HG02588 (cell line): ENCODE results near the gene RAC3.
"Not testable (repeated sequence)": the region's sequence is repeated elsewhere in the genome, so short reads cannot be mapped to it uniquely, and the experiment has no call there.

Experiments used
- ATAC-seq: cut with Tn5 transposase; IDR thresholded peaks from one replicate; pipeline ENCODE4 v1.9.1; 2021; ENCODE audit warnings: mild to moderate bottlenecking, moderate library complexity; ENCODE audit not compliant: unreplicated experiment

The RAC3 gene

DNA sequence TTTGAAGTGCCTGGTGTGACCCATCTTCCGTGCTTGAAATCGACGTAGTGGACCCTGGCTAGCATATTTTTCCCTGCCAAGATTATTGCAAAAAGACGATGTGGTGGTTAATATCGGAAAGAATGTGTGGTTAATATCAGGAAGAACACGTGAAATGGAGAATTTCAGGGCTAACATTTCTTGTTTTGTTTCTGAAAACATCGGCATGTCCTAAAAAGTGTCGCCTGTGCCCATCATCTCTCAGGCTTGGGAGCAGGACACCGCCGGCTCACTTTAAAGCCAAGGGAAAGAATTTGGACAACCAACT is 6.4 kb downstream of the RAC3 start:
- ATAC-seq: no peak

DNA sequence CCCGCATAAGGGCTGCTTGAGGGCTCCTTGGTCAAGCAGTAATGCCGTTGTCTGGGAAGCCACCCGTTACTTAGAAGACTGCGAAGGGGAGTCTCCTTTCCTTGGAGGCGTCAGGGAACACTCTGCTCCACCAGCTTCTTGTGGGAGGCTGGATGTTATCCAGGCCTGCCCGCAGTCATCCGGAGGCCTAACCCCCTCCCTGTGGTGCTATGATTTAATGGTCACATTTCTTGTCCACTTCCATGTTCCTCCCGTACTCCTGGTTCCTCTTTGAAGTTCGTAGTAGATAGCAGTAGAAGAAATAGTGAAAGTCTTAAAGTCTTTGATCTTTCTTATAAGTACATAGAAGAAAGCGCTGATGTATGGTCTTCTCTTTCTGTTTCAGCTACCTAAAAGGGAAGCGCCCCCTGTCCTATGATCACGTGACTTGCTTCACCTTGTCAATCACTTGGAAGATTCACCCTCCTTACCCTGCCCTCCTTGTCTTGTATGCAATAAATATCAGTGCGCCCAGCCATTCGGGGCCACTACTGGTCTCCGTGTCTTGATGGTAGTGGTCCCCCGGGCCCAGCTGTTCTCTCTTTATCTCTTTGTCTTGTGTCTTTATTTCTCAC is 7.4 kb downstream of the RAC3 start:
- not testable (repeated sequence) for ATAC-seq

- ATAC-seq: no peak
Observed at GRCh38 chr17:82039695-82040299, 8.3 kb downstream of the RAC3 start.

GRCh38 chr17:82041144-82041814 is 9.8 kb downstream of the RAC3 start:
- no peak for ATAC-seq

DNA sequence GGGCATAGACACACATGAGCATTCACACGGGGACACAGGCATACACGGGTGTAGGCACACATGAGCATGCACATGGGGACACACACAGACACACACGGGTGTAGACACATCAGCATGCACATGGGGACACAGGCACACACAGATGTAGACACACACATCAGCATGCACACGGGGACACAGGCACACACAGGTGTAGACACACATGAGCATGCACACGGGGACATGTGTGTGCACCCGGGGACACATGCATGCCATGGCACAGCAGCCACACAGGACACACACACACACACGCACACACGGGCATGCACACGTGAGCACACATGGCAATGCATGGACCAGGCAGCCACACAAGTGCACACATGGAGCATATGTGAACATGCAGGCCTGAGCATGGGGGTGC is 11.2 kb downstream of the RAC3 start:
- no peak for ATAC-seq

DNA sequence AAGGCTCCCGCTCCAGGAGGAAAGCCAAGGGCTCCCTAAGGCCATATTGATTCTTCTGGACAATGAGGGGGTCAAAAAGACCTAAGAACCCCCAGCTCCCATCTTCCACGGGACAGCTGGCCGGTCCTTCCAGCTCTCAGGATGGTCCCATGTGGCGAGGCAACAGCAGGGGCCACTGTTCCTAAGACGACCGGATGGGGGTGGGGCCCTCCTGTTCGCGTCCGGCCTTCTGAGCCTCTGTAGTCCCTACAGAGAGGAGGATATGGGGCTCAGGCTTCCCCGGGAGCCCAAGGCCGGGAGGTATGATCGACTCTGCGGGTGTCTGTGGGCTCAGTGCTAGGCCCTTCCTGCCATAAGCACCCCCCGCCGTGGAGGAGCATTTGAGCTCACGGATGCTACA is 12.0 kb downstream of the RAC3 start:
- ATAC-seq: no peak

GRCh38 chr17:82045936-82046484 is 14.5 kb downstream of the RAC3 start:
- ATAC-seq: no peak

DNA sequence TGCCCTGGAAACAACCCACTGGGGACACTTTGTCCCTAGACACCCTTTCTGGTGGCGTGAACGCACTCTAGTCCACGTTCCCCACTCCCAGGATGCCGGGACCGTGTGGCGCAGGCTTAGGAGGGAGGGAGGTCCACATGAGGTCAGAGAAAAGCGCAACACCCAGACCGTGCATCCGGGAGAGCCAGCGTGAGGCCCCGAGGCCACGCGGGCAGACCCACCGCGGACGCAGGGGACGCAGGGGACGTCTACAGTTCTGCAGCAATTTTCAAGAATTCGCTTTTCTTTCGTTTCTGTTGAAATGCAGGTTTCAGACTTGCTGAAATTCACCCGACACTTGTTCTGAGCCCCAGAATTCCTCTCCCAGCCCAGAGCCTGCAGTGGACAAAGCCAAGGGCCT is 15.4 kb downstream of the RAC3 start:
- ATAC-seq: no peak

DNA sequence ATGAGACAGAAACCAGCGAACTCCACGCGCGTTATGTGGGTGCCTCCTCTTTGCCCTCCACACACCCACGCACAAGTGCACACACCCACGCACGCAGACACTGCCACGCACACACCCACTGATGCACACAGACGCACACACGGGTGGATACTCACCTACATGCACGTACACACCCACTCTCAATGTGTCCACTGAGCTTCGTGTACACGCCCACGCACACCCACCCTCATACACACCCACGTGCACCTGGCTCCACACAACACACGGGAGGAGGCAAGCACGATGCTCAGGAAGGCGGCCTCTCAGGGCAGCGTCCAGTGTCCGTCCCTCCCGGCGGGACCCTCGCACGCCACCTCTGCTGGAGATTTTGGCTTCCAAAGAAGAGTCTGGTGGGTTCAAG is 15.9 kb downstream of the RAC3 start:
- no peak for ATAC-seq

DNA sequence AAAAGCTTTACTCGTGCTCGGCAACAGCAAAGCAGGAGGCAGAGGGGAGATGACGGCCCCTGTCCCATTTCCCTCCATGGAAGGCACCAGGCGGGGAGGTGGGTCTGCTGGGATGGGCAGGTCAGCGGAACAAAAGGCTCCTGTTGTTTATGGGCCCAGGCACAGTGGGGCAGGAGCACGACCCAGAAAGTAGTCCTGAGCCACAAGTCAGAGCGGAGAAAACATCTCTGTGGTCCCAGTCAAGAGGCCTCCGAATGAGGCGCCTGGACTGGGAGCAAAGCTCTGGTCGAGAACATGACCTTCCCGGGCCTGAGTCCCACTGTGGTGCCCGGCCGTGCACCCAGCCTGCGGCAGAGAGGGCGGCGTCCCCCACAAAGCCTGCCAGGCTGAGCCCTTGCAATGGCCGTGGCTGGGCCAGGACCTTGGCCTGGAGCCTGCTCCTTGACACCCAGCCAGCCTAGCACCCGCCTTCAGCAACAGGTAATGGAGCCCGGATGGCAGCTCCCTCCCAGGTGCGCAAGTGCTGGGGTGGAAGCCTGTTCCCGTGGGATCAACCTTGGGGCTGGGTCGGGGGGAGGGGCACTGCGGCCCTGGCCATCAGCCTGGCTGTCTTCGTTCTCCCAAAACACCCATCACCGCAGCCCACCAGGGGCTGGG is 16.6 kb downstream of the RAC3 start:
- ATAC-seq: no peak

- ATAC-seq: no peak
Observed at GRCh38 chr17:82048571-82048971, 17.1 kb downstream of the RAC3 start.

DNA sequence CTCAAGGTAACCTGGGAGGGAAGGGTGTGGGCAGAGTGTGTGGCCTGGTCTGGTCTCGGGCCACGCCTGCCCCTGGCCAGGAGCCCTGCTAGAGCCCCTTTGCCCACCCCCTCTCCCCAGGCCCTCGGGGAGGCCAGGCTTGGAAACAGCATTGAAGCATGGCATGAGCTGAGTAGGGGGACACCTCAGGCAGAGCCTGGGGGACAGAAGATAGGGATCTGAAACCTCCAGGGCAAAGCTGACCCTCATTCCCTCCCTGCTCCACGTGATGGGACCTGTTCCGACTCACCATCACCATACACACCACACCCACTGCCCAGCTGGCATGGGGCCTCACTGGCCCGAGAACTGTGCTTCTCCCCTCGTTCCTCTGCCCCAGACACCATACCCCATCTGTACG is 17.6 kb downstream of the RAC3 start:
- ATAC-seq: no peak

DNA sequence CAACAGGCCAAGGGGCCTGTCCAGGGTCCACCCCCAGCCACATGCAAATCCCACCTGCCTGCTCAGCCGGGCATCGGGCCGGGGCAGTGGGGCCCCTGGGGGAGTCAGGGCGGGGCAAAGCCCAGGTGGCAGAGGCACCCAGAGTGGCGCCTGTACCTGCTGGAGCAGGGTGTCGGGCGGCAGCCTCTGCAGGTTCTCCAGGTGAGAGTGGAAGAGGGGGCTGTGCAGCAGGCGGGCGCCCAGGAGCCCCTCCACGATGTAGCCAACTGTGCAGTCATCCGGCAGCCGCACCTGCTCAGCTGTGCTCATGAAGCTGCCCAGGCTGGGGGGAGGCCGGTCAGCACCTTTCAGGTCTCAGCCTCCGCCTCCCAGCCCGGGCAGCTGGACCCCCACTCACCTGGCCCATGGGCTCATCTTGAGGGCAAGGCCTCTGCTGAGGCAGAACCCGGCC is 18.1 kb downstream of the RAC3 start:
- ATAC-seq: no peak

GRCh38 chr17:82050152-82050760 is 18.8 kb downstream of the RAC3 start:
- ATAC-seq: no peak

- no peak for ATAC-seq
Observed at GRCh38 chr17:82050761-82051641, 19.5 kb downstream of the RAC3 start.

- ATAC-seq: peak; percentile 40
Observed at GRCh38 chr17:82051776-82052637, 20.5 kb downstream of the RAC3 start, which contains the start of the genes GPS1 and RFNG. GPS1 (plus strand) TSS chr17:82051898; CDS start chr17:82051932, 34 bp downstream. RFNG (minus strand) TSS chr17:82051811; CDS start chr17:82051766, 45 bp downstream.

GRCh38 chr17:82052638-82053059 is 21.2 kb downstream of the RAC3 start:
- ATAC-seq: no peak

DNA sequence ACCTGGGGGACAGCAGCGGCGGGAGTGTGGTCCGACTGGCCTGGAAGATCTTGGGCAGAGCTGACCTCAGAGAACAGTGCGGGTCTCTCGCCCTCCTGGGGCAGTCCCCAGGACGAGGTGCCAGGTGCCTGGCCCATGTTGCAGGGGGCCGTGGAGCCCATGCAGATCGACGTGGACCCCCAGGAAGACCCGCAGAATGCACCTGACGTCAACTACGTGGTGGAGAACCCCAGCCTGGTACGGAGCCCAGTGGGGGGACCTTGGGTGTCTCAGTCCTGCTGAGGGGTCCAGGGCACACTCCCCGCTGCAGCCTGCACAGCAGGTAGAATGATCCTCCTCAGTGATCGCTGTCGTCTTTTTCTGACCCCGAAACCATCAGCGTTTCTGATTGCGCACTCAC is 21.7 kb downstream of the RAC3 start:
- no peak for ATAC-seq
